ENCODE data around the gene WDR88.

The WDR88 gene

DNA sequence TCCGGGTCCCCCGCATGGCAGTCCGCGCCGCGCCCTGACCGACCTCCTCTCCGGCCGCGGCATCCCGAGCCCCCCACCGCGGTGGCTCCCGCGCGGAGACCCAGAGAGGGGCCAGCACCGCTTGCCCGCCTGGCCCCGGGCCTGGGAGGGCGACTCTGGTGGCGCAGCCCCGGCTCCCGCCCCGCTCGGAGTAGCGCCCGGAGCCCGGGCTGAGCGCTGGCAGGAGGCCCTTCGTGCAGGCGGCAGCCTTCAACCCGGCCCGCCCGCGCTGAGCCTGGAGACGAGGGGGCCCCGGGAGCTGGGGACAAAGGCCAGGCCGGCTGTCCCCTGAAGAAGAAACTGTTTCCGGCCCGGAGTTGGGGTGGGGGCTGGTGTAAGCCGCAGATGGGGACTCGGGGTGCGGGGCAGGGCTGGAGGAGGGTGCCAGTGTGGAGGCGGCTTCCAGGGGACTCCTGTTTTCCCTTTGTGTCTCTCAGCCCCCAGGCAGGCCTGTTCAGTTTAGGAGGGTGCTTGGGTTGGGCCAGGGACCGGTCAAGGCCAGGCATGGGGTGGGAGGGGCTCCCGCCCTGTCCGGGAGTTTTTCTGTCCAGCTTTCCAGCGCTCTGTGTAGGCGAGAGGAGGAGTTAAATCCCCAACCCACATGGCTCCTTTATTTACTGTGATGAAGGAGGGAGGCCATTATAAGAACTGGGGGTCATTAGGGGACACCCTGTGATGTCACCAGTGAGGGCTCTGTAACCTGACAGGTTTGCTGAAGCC is 63.2 kb downstream of the WDR88 start:
- no peak for DNase-seq (ENCODE audit: extremely low read depth, low read depth)
- TF ChIP-seq, protein P1, sequence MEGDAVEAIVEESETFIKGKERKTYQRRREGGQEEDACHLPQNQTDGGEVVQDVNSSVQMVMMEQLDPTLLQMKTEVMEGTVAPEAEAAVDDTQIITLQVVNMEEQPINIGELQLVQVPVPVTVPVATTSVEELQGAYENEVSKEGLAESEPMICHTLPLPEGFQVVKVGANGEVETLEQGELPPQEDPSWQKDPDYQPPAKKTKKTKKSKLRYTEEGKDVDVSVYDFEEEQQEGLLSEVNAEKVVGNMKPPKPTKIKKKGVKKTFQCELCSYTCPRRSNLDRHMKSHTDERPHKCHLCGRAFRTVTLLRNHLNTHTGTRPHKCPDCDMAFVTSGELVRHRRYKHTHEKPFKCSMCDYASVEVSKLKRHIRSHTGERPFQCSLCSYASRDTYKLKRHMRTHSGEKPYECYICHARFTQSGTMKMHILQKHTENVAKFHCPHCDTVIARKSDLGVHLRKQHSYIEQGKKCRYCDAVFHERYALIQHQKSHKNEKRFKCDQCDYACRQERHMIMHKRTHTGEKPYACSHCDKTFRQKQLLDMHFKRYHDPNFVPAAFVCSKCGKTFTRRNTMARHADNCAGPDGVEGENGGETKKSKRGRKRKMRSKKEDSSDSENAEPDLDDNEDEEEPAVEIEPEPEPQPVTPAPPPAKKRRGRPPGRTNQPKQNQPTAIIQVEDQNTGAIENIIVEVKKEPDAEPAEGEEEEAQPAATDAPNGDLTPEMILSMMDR (IDR thresholded peaks at IDR 0.05; ENCODE audit: low read depth, low read length): no peak

DNA sequence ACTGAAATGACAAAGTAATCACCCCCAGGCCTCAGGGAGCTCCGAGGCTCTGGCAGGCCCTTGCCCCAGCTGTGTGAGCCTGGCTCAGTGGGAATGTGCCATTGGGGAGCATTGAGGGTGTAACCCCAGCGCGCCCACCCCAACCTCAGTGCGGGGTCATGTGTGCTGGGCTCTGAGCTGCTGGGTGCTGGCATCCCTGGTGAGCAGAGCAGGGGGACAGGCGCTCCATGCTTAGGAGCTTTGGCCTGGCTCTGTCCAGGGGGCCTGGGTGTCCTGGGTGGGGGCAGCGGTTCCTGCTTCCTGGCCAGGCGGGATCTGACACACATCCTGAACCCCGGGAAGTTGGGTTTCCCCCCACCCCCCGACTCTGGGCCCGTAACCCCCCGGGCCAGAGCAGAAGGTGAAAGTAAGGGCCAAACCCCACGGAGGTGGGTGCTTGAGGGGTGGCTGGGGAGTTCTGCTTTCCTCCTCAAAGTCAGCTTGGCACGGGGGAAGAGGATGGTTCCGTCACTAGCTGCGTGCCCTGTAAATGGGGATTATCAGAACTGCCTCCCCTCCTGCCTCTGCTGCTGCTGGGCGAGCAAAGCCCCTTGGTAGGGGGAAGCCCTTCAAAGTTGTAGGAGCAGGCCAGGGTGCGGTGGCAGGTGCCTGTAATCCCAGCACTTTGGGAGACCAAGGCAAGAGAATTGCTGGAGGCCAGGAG is 63.9 kb downstream of the WDR88 start:
- TF ChIP-seq, protein P1 (IDR thresholded peaks at IDR 0.05; ENCODE audit: low read depth, low read length): no peak
- no peak for DNase-seq (ENCODE audit: extremely low read depth, low read depth)

DNA sequence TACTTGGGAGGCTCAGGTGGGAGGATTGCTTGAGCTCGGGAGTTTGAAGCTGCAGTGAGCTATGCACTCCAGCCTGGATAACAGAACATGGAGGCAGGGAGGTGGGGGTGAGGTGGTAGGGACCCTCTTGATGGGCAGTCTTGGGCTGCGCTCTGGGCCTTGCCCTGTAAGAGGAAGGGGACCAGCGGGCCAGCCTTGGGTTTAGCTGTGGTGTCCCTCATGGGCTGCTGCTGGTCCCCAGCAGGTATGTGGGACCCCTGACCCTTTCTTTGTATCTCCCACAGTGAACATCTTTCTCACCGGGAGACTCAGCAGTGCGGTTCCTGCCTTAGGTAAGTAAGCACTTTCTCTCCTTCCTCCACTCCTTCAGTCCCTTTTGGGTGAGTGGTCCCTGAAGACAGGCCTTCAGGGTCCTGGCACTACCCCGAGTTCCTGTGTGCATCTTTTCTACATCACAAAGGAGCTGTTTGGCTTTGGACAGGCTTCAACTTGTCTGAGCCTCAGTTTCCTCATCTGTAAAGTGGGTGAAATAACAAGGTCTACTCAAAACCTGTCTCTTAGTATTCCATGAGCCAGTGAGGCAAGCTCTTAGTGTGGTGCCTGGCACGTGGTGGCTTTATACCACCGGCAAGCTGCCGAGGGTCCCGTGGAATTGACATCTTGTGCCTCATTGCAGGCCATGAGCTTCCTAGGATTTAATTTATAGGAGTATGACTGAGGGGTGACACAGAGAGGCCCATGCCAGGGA is 64.7 kb downstream of the WDR88 start:
- DNase-seq (ENCODE audit: extremely low read depth, low read depth): no peak
- TF ChIP-seq, protein P1 (IDR thresholded peaks at IDR 0.05; ENCODE audit: low read depth, low read length): no peak

DNA sequence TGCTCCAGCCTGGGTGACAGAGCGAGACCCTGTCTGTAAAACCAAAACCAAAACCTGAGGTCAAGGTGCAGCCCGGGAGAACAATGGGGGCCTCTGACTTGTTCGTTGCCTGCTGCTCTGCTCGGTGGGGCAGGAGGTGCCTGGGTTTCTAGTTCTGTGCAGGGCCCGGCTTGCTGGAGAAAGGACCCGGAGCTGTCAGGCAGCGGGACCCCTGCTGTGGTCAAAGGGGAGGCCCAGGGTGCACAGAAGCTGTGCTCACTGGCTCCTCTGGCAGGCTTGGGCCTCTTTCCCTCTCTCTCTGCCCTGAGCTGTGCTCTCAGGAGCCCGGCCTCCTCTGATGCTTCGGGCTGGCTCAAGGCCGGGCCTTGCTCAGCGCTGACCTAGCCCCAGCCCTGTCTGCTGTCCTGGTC is 65.7 kb downstream of the WDR88 start:
- TF ChIP-seq, protein P1 (IDR thresholded peaks at IDR 0.05; ENCODE audit: low read depth, low read length): no peak
- DNase-seq (ENCODE audit: extremely low read depth, low read depth): no peak

DNA sequence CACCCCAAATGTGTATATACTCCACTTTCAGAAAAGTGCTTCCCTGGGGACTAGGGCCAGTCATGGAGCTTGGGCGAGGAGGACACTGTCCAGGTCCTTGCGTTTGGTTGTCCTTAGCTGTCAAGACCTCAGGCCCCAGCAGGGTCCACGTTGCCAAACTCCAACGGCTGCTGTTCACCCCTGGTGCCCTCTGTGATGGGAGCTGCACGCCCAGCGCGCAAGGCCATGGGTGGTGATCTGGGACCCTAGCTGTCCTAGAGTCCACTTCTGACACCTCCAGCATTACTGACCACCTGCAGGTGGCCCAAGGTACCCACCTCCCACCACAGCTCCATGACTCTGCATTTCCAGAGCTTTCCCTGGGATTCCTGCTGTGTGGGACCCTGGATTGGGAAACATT is 66.3 kb downstream of the WDR88 start:
- TF ChIP-seq, protein P1 (IDR thresholded peaks at IDR 0.05; ENCODE audit: low read depth, low read length): no peak
- DNase-seq (ENCODE audit: extremely low read depth, low read depth): no peak

DNA sequence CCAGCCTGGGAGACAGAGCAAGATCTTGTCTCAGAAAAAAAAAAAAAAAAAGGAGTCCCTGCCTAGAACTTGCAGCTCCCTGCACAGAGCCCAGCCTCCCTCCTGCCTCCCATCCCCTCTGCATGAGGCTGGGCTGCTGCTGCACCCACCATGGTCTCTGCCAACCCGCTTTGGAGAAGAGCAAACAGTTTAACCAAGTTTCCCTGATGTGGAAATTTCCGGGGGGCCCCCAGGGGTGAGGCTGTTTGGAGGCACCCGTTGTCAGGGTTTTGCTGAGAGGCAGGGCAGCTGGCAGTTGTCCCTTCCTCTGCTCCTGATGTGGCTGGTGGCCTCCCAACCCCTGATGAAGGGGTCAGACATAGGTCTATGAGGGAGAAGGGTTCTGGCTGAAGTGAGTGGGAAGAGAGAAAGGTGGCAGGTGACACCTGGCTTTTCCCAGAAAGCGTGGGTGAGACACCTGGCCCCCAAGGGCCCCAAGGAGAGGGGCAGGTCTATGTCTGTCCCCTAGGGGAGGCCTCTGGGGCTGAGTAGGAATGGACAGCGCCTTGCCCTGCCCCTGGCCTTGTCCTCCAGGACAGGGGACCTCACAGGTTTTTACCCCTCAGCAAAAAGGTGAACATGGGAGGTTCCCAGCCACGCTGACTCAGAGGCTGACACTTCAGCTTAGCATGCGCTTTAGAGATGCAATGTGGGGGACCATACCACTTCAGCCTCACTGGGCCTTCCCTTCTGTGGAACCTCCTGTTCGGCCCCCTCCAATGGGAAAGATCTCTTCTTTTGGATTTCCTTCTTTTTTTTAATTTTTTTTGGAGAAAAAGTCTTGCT is 67.7 kb downstream of the WDR88 start:
- no peak for DNase-seq (ENCODE audit: extremely low read depth, low read depth)
- TF ChIP-seq, protein P1 (IDR thresholded peaks at IDR 0.05; ENCODE audit: low read depth, low read length): no peak
